Right renal cortex interstitium (tissue), 3 donors: Measurements from ENCODE around the gene WFDC2. TPM values are rescaled to one million over a fixed set of nuclear protein-coding genes. Genes with fewer than 3 reads are reported as not detected.
A peak's percentile ranks its signal among the peaks of the same experiment; 100 is the strongest.
"Not testable (repeated sequence)": the region's sequence is repeated elsewhere in the genome, so short reads cannot be mapped to it uniquely, and the experiment has no call there.

Experiments
- DNase-seq, 3 donors: peaks; one replicate each; pipeline ENCODE4 v3.0.0-alpha.2; 2013; ENCODE audit warnings: low read depth in 3 of 3, low spot score in 2 of 3
- polyA plus RNA-seq, 3 donors: library from polyadenylated mRNA; unstranded; fragments of 120-200 nt; gene quantifications; one replicate each; pipeline ENCODE4 v1.2.1, GENCODE V29; 2013; ENCODE audit not compliant: insufficient read length in 3 of 3

Gene WFDC2
- polyA plus RNA-seq, 3 donors = 141 to 180 (median 177) TPM

DNA sequence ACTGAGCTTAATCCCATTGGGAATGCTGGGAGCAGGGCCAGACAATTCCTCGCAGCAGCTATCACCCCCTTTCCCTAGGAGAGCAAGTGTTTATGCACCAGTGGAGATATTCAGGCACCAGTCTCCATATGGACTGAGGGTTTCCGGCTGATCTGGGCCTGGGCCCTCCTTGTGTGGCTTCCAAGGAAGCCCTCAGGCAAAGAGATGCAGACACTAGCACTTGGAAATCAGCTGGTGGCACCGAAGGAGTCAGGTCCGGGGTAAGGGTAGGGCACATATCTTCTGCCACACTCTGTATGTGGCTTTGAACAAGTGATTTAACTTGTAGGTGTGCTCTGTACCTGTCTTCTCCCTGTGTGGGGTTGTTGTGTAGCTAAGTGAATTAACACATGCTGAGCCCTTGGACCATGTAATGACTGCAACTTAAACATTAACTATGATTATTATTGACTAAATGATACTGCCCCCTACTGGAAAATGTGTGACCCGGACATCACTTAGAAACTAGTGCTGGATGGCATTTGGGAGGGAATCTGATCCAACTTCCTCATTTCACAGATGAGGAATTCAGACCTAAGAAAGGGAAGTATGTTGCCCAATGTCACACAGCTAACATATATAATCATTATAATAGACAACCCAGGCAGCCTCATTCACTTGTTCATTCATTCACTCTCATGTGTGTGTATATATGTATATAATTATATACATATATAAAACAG, 19.3 kb upstream of the WFDC2 start:
- peak in 1 of 3 donors; percentile 24 for DNase-seq

DNA sequence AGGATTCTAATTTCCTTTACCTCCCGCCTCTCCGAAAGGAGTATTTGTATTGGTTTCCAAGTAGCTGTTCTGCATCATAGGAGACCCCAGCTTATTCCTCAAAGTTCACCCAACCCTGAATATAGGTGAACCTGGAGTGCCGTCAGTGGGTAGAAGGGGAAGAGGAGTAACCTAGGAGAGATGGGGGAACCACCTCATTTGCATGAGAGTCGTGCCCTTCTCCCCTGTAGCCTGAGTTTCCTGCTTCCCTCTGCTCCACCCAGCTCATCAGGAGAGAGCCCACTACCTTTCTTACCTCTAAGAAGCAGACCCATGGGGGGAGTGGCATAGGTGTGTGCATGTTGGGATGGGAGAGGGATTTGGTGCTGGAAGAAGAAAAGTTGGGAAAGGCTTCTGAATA, 17.3 kb upstream of the WFDC2 start:
- no peak for DNase-seq

DNA sequence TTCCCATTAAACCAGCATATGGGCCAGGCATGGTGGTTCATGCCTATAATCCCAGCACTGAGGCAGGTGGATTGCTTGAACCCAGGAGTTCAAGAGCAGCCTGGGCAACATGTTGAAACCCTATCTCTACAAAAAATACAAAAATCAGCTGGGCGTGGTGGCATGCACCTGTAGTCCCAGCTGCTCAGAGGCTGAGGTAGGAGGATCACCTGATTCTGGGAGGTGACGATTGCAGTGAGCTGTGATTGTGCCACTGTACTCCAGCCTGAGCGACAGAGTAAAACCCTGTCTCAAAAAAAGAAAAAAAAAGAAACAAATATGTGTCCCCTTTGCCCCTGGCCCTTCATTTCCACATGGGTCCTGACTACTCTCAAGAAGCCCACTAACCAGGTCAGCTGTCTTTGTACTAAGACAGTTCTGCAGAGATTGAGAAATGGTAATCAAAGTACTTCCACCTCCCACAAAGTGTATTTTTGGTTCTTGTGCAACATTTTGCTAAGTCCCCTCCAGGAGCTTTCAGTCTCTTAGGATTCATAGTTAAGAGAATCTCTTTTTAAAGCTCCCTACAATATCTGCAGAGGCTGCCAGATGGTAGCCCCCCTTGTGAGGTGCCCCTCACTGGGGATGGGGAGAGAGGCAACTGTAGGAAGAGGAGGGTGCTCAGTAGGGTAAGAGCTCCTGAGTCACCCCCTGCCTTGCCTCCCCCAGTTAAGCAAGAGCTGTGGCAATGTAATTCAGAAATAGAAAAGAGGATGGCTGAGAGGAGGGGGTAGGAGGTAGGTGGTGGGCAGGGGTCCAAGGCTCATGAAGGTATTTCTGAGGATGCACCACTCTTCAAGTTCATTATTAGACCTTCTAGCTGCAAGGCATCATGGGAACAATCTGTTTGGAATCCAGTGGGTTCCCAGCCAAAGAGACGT, 16.5 kb upstream of the WFDC2 start:
- no peak for DNase-seq

DNA sequence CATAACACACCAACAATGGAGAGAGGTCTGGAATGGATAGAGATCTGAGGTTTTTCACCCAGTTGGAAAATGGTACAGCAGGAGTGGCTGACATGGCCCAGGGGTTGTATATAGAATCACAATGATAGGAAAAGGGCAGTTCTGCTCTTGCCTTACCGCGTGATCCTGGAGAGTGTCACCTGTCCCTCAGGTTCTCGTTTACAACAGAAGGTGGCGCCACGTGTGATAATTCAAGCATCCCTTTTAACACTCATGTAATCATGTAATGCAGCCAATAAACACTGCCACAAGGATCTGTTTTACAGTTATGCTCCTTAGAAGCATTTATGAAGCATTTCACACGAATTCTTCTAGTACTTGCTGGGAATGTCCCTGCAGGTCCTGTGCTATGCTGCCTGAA, 12.9 kb upstream of the WFDC2 start:
- DNase-seq = no peak

DNA sequence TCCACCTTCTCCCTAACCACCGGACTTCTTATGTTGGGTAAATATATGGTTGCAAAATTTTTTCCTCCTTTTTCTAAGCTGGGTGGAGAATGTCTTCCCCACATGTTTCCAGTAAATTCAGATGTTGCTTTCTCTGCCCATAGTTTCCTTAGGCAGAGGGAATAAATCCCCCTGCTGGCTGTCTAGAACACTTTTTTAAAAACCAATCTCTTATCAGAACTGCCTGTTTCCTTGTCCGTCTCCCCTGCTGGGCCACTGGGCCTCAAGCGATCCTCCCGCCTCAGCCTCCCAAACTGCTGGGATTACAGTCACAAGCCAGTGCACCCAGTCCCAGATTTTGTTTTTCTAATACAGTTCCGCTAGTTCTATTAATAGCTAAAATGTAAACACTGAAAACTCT, 9.9 kb upstream of the WFDC2 start:
- no peak for DNase-seq

DNA sequence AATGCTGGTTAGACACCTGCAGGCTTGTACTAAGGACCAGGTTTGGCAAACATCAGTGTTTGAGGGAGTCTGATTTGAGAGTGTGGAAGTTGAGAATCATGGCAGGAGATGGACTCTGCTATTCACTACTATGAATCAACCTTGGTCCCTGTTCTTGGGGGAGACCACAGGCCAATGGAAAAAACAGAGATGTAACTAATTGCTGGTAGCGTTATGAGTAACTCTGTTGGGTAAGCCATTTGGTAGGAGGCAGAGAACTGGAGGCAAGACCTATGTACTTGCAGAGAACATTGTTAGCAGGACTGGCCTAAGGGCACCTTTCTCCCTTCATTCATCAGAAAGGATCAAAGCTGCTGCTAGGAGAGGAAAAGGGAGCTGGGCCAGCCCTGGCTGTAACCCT, 8.3 kb upstream of the WFDC2 start:
- no peak for DNase-seq

DNA sequence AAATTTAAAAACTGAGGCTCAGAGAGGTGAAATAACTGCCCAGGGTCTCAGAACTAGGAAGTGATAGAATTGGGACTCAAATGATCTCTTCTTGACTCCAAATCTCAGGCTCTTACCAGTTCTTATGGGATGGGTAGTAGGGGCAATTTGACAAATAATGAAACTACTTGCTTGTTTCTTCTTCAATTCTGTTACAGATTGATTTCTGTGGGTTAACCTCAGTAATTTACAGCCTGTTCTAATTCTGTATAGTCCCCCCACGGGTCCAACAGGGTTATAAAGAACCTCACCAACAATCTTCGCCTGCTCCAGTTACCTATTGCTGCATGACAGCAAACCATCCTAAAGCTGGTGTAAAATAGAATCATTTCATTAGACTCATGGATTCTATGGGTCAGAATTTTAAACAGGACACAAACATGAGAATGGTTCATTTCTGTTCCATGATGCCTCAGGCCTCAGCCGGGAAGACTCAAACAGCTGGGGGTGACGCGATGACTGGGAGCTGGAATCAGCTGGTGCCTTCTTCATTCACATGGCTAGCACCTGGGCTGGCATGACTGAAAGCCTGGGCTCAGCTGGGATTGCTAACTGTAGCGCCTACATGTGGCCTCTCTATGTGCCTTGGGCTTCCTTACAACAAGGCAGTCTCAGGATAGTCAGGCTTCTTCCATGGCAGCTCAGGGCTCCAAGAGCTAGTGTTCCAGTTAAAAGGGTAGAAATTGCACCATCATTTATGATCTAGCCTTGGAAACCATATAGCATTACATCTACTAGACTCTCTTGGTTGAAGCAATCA, 6.6 kb upstream of the WFDC2 start:
- no peak for DNase-seq

DNA sequence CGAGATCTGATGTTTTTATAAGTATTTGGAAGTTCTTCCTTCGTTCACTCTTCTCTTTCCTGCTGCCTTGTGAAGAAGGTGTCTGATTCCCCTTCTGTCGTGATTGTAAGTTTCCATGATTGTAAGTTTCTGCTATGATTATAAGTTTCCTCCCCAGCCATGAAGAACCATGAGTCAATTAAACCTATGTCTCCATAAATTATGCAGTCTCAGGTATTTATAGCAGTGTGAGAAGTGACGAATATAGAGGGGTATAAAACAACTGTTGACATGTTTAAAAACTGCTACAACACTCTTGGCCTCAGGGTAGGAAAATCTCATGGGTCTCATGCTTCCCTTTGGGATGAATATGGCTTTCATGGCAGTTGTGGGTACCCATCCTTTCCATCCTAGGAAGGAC, 5.8 kb upstream of the WFDC2 start:
- no peak for DNase-seq

DNA sequence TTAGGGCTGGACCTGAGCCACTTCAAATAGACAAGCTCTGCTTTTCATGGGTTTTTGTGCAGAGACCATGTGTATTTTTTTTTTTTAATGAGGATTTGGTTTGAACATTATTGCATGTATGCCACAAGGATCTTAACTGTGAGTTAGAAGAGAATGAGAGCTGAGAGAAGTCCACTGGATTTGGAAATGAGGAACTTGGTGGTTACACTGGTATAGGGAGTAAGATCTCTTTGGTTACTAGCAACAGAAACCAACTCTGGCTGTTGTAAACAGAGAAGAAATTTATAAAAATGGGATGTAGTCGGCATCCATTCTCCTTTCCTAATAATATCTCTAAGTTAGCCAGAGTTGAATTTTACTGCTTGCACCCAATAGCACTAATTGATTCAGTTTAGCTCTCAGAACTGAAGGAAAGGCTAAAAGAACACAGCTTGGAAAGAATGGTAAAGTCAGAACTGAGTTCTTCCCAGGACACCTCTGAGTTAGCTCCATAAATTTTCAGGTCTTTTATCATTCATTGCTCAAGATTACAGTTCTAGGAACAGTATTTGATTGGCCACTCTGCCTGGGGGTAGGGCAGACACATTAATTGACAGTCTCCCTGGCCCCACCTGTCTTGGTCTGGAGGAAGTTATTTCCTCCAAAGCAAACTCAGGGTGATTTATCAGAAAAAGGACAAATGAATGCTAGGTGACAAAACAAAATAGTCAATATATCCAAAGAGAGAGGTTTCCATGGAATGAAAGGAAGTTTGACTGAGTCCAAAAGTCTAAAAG, 3.9 kb upstream of the WFDC2 start:
- no peak for DNase-seq

DNA sequence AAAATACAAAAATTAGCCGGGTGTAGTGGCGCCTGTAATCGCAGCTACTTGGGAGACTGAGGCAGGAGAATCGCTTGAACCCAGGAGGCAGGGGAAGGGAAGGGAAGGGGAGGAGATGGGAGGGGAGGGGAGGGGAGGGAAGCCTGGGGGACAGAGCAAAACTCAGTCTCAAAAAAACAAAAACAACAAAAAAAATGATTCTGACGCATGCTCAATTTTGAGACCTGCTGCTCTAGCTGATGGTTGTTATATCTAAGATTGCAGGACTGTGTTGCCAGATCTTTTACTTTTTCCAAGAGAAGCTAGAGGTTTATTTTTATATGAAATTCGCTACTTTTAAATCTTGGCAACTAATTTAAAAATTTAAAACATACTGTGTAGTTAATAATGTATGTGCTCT, 2.4 kb upstream of the WFDC2 start:
- no peak for DNase-seq

DNA sequence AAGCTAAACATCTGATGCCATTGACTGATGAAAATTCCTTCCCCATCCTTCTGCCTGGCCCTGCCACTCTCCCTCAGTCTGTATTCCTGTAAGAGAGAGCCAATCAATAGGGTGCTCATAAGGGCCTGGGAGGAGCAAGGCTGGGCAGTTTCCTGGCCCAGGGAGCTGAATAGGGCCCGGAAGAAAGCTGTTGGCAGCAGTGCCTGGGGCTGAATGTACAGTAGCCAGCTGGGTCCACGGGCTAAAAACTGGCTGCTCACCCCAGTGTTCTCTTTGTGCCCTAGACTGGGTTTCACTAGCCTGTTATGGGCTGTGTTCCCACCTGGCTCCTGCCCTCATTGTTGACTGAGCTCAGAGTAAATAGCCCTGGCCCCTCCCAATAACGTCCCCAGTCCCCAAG, 1.7 kb upstream of the WFDC2 start:
- DNase-seq = no peak

DNA sequence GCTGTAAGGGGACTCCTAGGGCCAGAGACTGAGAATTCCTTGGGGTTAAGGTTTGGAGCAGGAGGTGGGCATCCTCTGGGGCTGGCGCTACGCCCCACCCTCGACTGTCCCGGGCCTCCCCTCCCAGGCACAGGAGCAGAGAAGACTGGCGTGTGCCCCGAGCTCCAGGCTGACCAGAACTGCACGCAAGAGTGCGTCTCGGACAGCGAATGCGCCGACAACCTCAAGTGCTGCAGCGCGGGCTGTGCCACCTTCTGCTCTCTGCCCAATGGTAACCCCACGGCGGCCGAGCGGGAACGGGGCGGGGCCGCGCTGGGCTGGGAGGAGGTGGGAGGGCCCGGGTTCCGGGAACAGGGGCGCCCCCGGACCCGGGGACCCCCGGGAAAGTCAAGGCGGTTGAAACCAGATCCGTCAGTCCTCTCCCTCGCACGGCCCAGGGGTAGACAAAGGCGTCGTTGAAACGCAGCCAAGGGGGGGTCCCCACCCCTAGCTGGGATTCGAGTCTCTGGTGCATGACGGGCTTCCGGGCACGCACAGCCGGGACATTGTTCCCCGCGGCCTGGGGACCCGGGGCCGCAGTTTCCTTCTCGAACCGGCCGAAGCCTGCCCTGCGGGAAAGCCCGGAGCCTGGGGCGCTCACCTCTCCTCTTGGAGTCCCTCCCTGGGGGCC, 844 bp downstream of the WFDC2 start:
- DNase-seq = peak; percentile 31 to 73 (median 57)

DNA sequence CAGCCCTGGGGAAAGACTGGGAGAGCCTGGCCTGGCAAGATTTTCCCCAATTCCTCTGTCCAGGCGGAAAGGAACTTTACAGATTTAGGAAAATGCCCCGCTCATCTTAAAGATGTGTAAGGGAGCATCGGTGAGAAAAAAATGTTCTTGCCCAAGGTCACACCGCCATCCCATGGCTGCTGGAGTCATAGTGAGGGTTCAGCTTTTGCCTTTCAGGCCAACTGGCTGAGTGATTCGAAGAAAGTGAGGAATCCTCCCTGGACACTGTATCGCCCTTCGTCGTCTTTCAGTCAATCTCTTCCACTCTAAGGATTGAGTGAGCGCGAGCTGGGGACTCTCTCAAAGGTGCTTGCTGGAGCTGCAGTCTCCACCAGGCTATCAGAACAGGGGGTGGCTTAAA, 1.4 kb downstream of the WFDC2 start:
- DNase-seq = peak in 1 of 3 donors; percentile 33

DNA sequence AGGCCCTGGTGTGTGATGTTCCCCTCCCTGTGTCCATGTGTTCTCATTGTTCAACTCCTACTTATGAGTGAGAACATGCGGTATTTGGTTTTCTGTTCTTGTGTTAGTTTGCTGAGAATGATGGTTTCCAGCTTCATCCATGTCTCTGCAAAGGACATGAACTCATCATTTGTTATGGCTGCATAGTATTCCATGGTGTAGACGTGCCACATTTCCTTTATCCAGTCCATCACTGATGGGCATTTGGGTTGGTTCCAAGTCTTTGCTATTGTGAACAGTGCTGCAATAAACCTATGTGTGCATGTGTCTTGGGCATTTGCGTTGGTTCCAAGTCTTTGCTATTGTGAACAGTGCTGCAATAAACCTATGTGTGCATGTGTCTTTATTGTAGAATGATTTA, 2.7 kb downstream of the WFDC2 start:
- not testable (repeated sequence) for DNase-seq

DNA sequence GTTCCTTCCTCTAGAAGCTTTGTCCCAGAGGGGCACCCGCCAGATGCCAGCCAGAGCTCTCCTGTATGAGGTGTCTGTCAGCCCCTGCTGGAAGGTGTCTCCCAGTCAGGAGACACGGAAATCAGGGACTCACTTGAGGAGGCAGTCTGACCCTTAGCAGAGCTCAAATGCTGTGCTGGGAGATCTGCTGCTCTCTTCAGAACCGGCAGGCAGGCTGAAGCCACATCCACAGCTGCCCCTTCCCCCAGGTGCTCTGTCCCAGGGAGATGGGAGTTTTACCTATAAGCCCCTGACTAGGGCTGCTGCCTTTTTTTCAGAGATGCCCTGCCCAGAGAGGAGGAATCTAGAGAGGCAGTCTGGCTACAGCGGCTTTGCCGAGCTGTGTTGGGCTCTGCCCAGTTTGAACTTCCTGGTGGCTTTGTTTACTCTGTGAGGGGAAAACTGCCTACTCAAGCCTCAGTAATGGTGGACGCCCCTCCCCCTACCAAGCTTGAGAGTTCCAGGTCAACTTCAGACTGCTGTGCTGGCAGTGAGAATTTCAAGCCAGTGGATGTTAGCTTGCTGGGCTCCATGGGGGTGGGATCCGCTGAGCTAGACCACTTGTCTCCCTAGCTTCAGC, 8.1 kb downstream of the WFDC2 start:
- not testable (repeated sequence) for DNase-seq

DNA sequence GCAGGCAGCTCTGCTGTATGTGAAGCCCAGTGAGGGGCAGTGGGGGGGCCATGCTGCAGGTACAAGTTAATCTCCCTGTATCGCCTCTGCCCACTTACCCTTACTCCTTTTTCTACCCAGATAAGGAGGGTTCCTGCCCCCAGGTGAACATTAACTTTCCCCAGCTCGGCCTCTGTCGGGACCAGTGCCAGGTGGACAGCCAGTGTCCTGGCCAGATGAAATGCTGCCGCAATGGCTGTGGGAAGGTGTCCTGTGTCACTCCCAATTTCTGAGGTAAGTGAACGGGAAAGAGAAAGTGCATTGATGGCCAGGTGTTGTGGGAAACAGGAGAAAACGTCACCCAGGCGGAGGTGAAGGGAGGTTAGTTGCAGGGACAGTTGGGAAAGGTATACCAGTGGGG, 10.3 kb downstream of the WFDC2 start:
- no peak for DNase-seq

DNA sequence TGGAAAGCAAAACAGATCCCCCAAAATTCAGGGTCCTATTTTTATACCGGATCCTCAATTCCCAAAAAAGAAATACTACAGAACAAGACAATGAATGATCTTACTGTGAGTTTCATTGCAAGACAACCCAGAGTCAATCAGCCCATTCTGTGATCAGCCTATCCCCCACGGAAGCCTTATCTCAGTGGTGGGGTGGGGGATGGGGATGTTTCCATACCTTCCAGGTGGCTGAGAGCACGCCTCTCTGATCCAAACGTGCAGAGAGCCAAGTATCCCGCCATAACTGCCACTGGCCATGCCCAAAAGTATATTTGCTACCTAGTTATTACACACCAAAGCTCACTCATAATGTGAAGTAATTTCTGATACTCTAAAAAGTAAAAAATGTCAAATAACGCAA, 15.1 kb downstream of the WFDC2 start:
- DNase-seq = no peak

DNA sequence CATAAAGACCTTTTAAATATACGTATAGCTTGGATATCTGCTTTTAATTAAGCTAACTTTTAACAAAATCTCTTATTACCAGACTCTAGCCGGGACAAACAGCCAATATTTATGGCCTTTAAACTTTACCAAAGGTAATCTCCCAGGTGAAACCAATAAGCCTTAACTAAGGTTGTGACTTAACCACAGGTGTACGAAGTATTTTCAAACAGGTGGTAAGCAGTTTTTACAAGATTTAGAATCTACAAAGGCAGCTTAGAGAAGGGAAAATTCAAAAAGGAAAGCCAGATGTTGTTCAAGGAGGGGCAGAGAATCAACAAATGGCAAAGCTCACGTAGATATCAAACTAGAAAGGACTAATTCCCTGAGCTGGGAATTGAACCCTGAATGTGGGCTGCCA, 15.8 kb downstream of the WFDC2 start:
- DNase-seq = no peak

DNA sequence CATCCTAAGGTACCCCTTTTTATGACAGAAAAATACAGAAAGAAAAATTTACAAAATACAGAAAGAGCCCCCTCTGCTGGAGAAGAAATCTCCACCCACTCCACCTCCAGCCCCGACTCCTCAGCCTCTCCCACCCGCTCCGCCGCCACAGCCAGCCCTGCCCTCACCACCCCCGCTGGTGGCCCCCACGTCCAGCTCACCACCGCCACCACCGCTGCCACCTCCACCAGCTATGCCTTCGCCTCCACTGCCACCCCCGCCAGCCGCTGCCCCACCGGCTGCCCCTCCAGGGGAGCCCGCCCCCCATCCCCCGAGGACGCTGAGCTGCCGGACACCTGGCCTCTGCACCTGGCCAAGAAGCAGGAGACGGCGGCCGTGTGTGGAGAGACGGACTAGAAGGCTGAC, 17.7 kb downstream of the WFDC2 start:
- DNase-seq = no peak
